ENCODE results near the gene NT5M. TPM values are rescaled to one million over a fixed set of nuclear protein-coding genes. Genes with fewer than 3 reads are reported as not detected.

NT5M gene
- total RNA-seq, 6 experiments from 2014 or later = 0.51 to 3.0 (median 0.87) TPM

GRCh38 chr17:17384961-17385360 is 81.8 kb downstream of the NT5M start:
- no peak overlapping the region for H3K27ac ChIP-seq
- H3K4me3 ChIP-seq = no peak overlapping the region
- H3K27me3 ChIP-seq = no peaks in the 10 kb centered on the region
- H3K4me1 ChIP-seq = peaks cover 0 to 9% (median 0%) of the 10 kb centered on the region in 4 donors
- WGBS (ENCODE audit: insufficient coverage, low coverage, low lambda C conversion rate, missing lambda C conversion rate) = 89% methylated on average over 5 of the region's 8 CpGs
- H3K36me3 ChIP-seq = no peaks in the 10 kb centered on the region
- H3K9me3 ChIP-seq = no peaks in the 10 kb centered on the region
- no peak for DNase-seq
- no peak for ATAC-seq
- TF ChIP-seq POLR2A (IDR thresholded peaks at IDR 0.05) = no peak
- TF ChIP-seq, protein P1, sequence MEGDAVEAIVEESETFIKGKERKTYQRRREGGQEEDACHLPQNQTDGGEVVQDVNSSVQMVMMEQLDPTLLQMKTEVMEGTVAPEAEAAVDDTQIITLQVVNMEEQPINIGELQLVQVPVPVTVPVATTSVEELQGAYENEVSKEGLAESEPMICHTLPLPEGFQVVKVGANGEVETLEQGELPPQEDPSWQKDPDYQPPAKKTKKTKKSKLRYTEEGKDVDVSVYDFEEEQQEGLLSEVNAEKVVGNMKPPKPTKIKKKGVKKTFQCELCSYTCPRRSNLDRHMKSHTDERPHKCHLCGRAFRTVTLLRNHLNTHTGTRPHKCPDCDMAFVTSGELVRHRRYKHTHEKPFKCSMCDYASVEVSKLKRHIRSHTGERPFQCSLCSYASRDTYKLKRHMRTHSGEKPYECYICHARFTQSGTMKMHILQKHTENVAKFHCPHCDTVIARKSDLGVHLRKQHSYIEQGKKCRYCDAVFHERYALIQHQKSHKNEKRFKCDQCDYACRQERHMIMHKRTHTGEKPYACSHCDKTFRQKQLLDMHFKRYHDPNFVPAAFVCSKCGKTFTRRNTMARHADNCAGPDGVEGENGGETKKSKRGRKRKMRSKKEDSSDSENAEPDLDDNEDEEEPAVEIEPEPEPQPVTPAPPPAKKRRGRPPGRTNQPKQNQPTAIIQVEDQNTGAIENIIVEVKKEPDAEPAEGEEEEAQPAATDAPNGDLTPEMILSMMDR (IDR thresholded peaks at IDR 0.05) = no peak
- intact Hi-C loops (cut with DNase I) = no loop called here

- Histone ChIP-seq H3K4me3 (no peak overlapping the region), H3K27ac (no peak overlapping the region), H3K9me3 (no peaks in the 10 kb centered on the region), H3K4me1 (peaks cover 0 to 9% (median 0%) of the 10 kb centered on the region in 4 donors), H3K36me3 (no peaks in the 10 kb centered on the region), H3K27me3 (no peaks in the 10 kb centered on the region)
- ATAC-seq = no peak
- TF ChIP-seq POLR2A (IDR thresholded peaks at IDR 0.05) = no peak
- TF ChIP-seq, protein P1 (IDR thresholded peaks at IDR 0.05) = no peak
- 78% methylated on average over 11 of the region's 11 CpGs for WGBS (ENCODE audit: insufficient coverage, low coverage, low lambda C conversion rate, missing lambda C conversion rate)
- DNase-seq = no peak
- intact Hi-C loops (cut with DNase I) = no loop called here
Measured at GRCh38 chr17:17385491-17385890, 82.3 kb downstream of the NT5M start.

DNA sequence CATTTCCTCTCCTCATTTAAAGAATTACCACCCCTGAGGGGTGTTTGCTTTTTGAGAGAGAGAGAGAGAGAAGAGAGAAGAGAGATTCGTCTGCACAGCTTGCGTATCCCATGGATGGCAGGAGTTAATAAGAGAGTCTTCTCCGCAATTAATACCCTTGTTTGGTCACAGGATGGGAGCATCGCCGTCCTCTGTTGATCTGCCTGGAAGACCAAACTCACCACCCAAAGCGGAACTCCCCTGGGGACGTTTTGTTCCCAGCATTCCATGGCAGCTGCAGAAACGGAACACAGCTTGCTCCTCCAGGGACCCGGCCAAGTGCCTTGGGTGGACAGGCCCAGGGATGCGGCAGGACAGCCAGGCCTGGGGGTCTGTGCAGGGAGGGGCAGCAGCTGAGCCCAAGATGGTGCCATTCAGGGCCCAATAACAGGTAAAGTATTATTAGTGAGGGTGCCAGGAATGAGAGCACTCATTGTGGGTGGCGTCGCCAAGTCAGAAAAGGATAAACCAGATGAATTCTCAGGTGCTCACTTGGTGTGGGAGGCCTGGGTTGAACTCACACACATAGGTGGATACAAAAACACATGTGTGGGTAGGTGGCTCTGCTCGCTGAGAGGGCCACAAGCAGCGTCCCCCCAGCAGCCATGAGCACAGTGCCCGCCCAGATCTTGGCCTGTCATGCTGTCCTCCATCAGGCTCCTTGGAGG is 83.1 kb downstream of the NT5M start:
- WGBS (ENCODE audit: insufficient coverage, low coverage, low lambda C conversion rate, missing lambda C conversion rate) = 83% methylated on average over 5 of the region's 15 CpGs

DNA sequence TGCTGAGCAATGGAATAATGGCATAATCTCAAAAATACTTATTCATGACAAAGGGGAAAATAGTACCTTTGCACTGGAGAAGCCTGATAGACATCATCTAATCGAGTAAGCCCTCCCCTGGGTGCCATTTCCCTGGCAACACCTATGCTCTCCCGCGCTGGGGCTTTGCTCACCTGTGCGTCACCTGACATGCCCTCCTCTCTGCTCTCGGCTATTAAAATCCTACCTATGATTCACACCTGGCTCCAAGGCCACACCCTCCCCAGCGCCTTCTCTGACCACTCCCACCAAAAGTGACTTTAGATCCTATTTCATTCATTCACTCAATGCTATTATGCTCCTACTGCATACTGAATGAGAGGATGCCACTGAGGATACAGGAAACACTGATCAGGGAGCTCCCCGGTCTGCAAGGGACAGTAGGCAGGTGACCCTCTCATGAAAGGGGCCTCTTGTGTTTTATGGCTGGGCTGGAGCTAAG is 83.9 kb downstream of the NT5M start:
- H3K9me3 ChIP-seq = no peaks in the 10 kb centered on the region
- no peak for ATAC-seq
- H3K27me3 ChIP-seq = no peaks in the 10 kb centered on the region
- no peak for DNase-seq
- intact Hi-C loops (cut with DNase I) = no loop called here
- H3K36me3 ChIP-seq = no peaks in the 10 kb centered on the region
- H3K27ac ChIP-seq = no peak overlapping the region
- peaks cover 0 to 9% (median 0%) of the 10 kb centered on the region in 4 donors for H3K4me1 ChIP-seq
- WGBS (ENCODE audit: insufficient coverage, low coverage, low lambda C conversion rate, missing lambda C conversion rate) = 92% methylated on average over 7 of the region's 7 CpGs
- no peak for TF ChIP-seq POLR2A (IDR thresholded peaks at IDR 0.05)
- H3K4me3 ChIP-seq = no peak overlapping the region

More for the DNA sequence above, 83.1 kb downstream of the NT5M start:
- Histone ChIP-seq H3K9me3 (no peaks in the 10 kb centered on the region), H3K27me3 (no peaks in the 10 kb centered on the region), H3K4me1 (peaks cover 0 to 9% (median 0%) of the 10 kb centered on the region in 4 donors), H3K36me3 (no peaks in the 10 kb centered on the region), H3K27ac (no peak overlapping the region), H3K4me3 (no peak overlapping the region)
- TF ChIP-seq, protein P1 (IDR thresholded peaks at IDR 0.05) = no peak
- no peak for TF ChIP-seq POLR2A (IDR thresholded peaks at IDR 0.05)
- DNase-seq = no peak
- intact Hi-C loops (cut with DNase I) = no loop called here
- ATAC-seq = no peak
